ENCODE data around the gene ANKRD40CL.
A peak's percentile ranks its signal among the peaks of the same experiment; 100 is the strongest.

The ANKRD40CL gene, protein sequence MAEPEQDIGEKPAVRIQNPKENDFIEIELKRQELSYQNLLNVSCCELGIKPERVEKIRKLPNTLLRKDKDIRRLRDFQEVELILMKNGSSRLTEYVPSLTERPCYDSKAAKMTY

GRCh38 chr17:50767446-50767845, at the start of gene ANKRD40CL:
Gene ANKRD40CL, minus strand, starts transcription at chr17:50767518. Its CDS starts 605 bp downstream, at chr17:50766913.
- no peak within 1 kb of the TSS for H3K27ac Mint-ChIP-seq

GRCh38 chr17:50816271-50816670, 49.0 kb upstream of the ANKRD40CL start:
- H3K27ac Mint-ChIP-seq = no peak overlapping the region
- no peak for TF ChIP-seq CTCF (IDR thresholded peaks at IDR 0.05; ENCODE audit: unreplicated experiment in 3 of 3)
- no peaks in the 10 kb centered on the region for H3K36me3 Mint-ChIP-seq (ENCODE audit: low read depth)
- no peaks in the 10 kb centered on the region for H3K9me3 Mint-ChIP-seq
- H3K4me1 Mint-ChIP-seq = peaks cover 6% of the 10 kb centered on the region
- H3K27me3 Mint-ChIP-seq (ENCODE audit: low read depth) = peaks cover 4% of the 10 kb centered on the region
- H3K4me3 Mint-ChIP-seq = no peak overlapping the region

More at GRCh38 chr17:50767446-50767845, at the start of gene ANKRD40CL:
- no peak for TF ChIP-seq CTCF (IDR thresholded peaks at IDR 0.05; ENCODE audit: unreplicated experiment in 3 of 3)
- H3K27me3 Mint-ChIP-seq (ENCODE audit: low read depth) = no peaks in the 10 kb centered on the region
- H3K4me1 Mint-ChIP-seq = peaks cover 30% of the 10 kb centered on the region
- no peaks in the 10 kb centered on the region for H3K9me3 Mint-ChIP-seq
- no peaks in the 10 kb centered on the region for H3K36me3 Mint-ChIP-seq (ENCODE audit: low read depth)
- H3K4me3 Mint-ChIP-seq = peak within 1 kb of the TSS in 1 of 3 experiments; percentile 34

DNA sequence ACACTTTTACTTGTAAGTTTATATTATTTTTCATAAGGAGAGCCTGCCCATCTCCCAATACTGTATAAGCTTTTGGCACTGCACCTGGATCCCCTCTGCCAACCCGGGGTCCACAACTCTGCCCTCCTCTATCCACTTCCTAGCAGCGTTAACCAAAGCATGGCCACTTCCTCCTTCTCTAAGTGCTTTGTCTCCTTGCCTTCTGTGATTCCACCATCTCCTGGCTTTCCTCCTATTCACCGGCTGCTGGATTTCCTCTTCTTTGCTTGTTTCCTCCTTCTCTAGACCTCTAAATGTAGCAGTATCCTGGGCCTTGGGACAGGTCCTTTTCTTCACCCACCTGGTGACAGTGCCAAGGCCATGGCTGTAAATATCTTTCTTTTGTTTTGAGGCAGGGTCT, 48.1 kb upstream of the ANKRD40CL start:
- no peak overlapping the region for H3K27ac Mint-ChIP-seq
- peaks cover 4% of the 10 kb centered on the region for H3K27me3 Mint-ChIP-seq (ENCODE audit: low read depth)
- no peak overlapping the region for H3K4me3 Mint-ChIP-seq
- TF ChIP-seq CTCF (IDR thresholded peaks at IDR 0.05; ENCODE audit: unreplicated experiment in 3 of 3) = no peak
- no peaks in the 10 kb centered on the region for H3K9me3 Mint-ChIP-seq
- H3K36me3 Mint-ChIP-seq (ENCODE audit: low read depth) = no peaks in the 10 kb centered on the region
- H3K4me1 Mint-ChIP-seq = peaks cover 6% of the 10 kb centered on the region

- TF ChIP-seq CTCF (IDR thresholded peaks at IDR 0.05; ENCODE audit: unreplicated experiment in 3 of 3) = no peak
- Mint-ChIP-seq H3K27ac (no peak overlapping the region), H3K27me3 (ENCODE audit: low read depth) (no peaks in the 10 kb centered on the region), H3K4me1 (peaks cover 6% of the 10 kb centered on the region), H3K9me3 (no peaks in the 10 kb centered on the region), H3K36me3 (ENCODE audit: low read depth) (no peaks in the 10 kb centered on the region), H3K4me3 (no peak overlapping the region)
Observed at GRCh38 chr17:50813583-50813982, 46.3 kb upstream of the ANKRD40CL start.

GRCh38 chr17:50808888-50809287, 41.6 kb upstream of the ANKRD40CL start:
- Mint-ChIP-seq H3K36me3 (ENCODE audit: low read depth) (no peaks in the 10 kb centered on the region), H3K27ac (no peak overlapping the region), H3K4me3 (no peak overlapping the region), H3K4me1 (no peaks in the 10 kb centered on the region), H3K9me3 (no peaks in the 10 kb centered on the region), H3K27me3 (ENCODE audit: low read depth) (no peaks in the 10 kb centered on the region)
- TF ChIP-seq CTCF (IDR thresholded peaks at IDR 0.05; ENCODE audit: unreplicated experiment in 3 of 3) = no peak

GRCh38 chr17:50808413-50808812, 41.1 kb upstream of the ANKRD40CL start:
- no peak for TF ChIP-seq CTCF (IDR thresholded peaks at IDR 0.05; ENCODE audit: unreplicated experiment in 3 of 3)
- H3K27me3 Mint-ChIP-seq (ENCODE audit: low read depth) = no peaks in the 10 kb centered on the region
- H3K36me3 Mint-ChIP-seq (ENCODE audit: low read depth) = no peaks in the 10 kb centered on the region

More at GRCh38 chr17:50808413-50808812, 41.1 kb upstream of the ANKRD40CL start:
- no peaks in the 10 kb centered on the region for H3K9me3 Mint-ChIP-seq
- no peak overlapping the region for H3K27ac Mint-ChIP-seq
- no peak overlapping the region for H3K4me3 Mint-ChIP-seq
- no peaks in the 10 kb centered on the region for H3K4me1 Mint-ChIP-seq

Measured in nephron (organoid).